HepG2 (cell line): ENCODE data around the gene RERE.

Source experiments
- CTCF ChIP-seq: sonication (generic); formaldehyde crosslinking; IDR thresholded peaks from 2 replicates; pipeline ENCODE4 v1.5.0; 2020; ENCODE audit warnings: mild to moderate bottlenecking, missing genetic modification reagents, moderate library complexity
- DNMT3B ChIP-seq: conservative IDR thresholded peaks from 2 replicates; pipeline ENCODE4 v1.6.1; 2016; ENCODE audit warnings: missing biosample characterization, control low read depth
- MXD4 ChIP-seq: IDR thresholded peaks from 2 replicates; pipeline ENCODE4 v1.6.1; 2016; ENCODE audit warnings: mild to moderate bottlenecking, missing biosample characterization, missing genetic modification reagents
- NR2C2 ChIP-seq: sonication (generic); formaldehyde crosslinking; IDR thresholded peaks from 2 replicates; pipeline ENCODE4 v1.4.0; 2020; ENCODE audit warnings: missing genetic modification reagents, mild to moderate bottlenecking, moderate library complexity, borderline replicate concordance
- SMAD1 ChIP-seq: sonication (generic); formaldehyde crosslinking; IDR thresholded peaks from 2 replicates; pipeline ENCODE4 v1.4.0; 2020; ENCODE audit warnings: missing genetic modification reagents, low read depth, mild to moderate bottlenecking, borderline replicate concordance
- SP2 ChIP-seq: sonication (generic); formaldehyde crosslinking; IDR thresholded peaks from 2 replicates; pipeline ENCODE4 v1.5.1; 2020; ENCODE audit warnings: mild to moderate bottlenecking, missing genetic modification reagents
- ZC3H4 ChIP-seq: sonication (generic); formaldehyde crosslinking; IDR thresholded peaks from 2 replicates; pipeline ENCODE4 v1.4.0; 2020; ENCODE audit warnings: missing genetic modification reagents, borderline replicate concordance
- ZFX ChIP-seq: sonication (generic); formaldehyde crosslinking; IDR thresholded peaks from 2 replicates; pipeline ENCODE4 v1.4.0; 2020; ENCODE audit warnings: mild to moderate bottlenecking, low read depth, missing genetic modification reagents, moderate library complexity
- ZKSCAN1 ChIP-seq: fragments of 150-350 bp; IDR thresholded peaks from 2 replicates; pipeline ENCODE4 v1.6.1; 2014; ENCODE audit warnings: low read length
- ZNF24 ChIP-seq: fragments of 450-650 bp; IDR thresholded peaks from 2 replicates; pipeline ENCODE4 v1.6.1; 2017; ENCODE audit warnings: antibody characterized with exemption, mild to moderate bottlenecking
- ZNF572 ChIP-seq: sonication (generic); formaldehyde crosslinking; IDR thresholded peaks from 2 replicates; pipeline ENCODE4 v1.5.1; 2020; ENCODE audit warnings: mild to moderate bottlenecking, missing genetic modification reagents
- TF ChIP-seq, protein P1 (sequence below): IDR thresholded peaks from 2 replicates; pipeline ENCODE4 v1.6.1; 2016
- TF ChIP-seq, protein P2 (sequence below): sonication (generic); formaldehyde crosslinking; IDR thresholded peaks from 2 replicates; pipeline ENCODE4 v1.4.0; 2020; ENCODE audit warnings: missing genetic modification reagents

GRCh38 chr1:8527941-8528340 is 289.5 kb downstream of the RERE start:
- TF ChIP-seq ZNF24 (no peak), ZKSCAN1 (no peak), ZC3H4 (CRISPR knock-in tag) (no peak), MXD4 (CRISPR knock-in tag) (no peak), SMAD1 (CRISPR knock-in tag) (no peak), NR2C2 (no peak), CTCF (no peak), SP2 (CRISPR knock-in tag) (no peak), ZNF572 (CRISPR knock-in tag) (no peak), DNMT3B (CRISPR knock-in tag) (no peak), ZFX (CRISPR knock-in tag) (no peak)
- TF ChIP-seq, protein P1, sequence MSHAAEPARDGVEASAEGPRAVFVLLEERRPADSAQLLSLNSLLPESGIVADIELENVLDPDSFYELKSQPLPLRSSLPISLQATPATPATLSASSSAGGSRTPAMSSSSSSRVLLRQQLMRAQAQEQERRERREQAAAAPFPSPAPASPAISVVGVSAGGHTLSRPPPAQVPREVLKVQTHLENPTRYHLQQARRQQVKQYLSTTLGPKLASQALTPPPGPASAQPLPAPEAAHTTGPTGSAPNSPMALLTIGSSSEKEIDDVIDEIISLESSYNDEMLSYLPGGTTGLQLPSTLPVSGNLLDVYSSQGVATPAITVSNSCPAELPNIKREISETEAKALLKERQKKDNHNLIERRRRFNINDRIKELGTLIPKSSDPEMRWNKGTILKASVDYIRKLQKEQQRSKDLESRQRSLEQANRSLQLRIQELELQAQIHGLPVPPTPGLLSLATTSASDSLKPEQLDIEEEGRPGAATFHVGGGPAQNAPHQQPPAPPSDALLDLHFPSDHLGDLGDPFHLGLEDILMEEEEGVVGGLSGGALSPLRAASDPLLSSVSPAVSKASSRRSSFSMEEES (CRISPR knock-in tag): no peak
- TF ChIP-seq, protein P2, sequence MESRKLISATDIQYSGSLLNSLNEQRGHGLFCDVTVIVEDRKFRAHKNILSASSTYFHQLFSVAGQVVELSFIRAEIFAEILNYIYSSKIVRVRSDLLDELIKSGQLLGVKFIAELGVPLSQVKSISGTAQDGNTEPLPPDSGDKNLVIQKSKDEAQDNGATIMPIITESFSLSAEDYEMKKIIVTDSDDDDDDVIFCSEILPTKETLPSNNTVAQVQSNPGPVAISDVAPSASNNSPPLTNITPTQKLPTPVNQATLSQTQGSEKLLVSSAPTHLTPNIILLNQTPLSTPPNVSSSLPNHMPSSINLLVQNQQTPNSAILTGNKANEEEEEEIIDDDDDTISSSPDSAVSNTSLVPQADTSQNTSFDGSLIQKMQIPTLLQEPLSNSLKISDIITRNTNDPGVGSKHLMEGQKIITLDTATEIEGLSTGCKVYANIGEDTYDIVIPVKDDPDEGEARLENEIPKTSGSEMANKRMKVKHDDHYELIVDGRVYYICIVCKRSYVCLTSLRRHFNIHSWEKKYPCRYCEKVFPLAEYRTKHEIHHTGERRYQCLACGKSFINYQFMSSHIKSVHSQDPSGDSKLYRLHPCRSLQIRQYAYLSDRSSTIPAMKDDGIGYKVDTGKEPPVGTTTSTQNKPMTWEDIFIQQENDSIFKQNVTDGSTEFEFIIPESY: no peak
